ENCODE measurements around the gene FMN1.
"Not testable (repeated sequence)": the region's sequence is repeated elsewhere in the genome, so short reads cannot be mapped to it uniquely, and the experiment has no call there.

FMN1 gene

GRCh38 chr15:32859996-32860395 lies 334.5 kb downstream of the FMN1 start:
- no peak for DNase-seq (ENCODE audit: low read depth in 2 of 2)

GRCh38 chr15:32859251-32859650 lies 335.3 kb downstream of the FMN1 start:
- DNase-seq (ENCODE audit: low read depth in 2 of 2): no peak

GRCh38 chr15:32857732-32858131 lies 336.8 kb downstream of the FMN1 start:
- DNase-seq (ENCODE audit: low read depth in 2 of 2): no peak

GRCh38 chr15:32856753-32857152 lies 337.8 kb downstream of the FMN1 start:
- DNase-seq (ENCODE audit: low read depth in 2 of 2): no peak

GRCh38 chr15:32855942-32856341 lies 338.6 kb downstream of the FMN1 start:
- no peak for DNase-seq (ENCODE audit: low read depth in 2 of 2)

GRCh38 chr15:32853592-32853991 lies 340.9 kb downstream of the FMN1 start:
- DNase-seq (ENCODE audit: low read depth in 2 of 2): no peak

- DNase-seq (ENCODE audit: low read depth in 2 of 2): no peak
These were observed 341.7 kb downstream of the FMN1 start for GRCh38 chr15:32852771-32853170.

GRCh38 chr15:32852017-32852416 lies 342.5 kb downstream of the FMN1 start:
- DNase-seq (ENCODE audit: low read depth in 2 of 2): no peak

GRCh38 chr15:32851572-32851971 lies 342.9 kb downstream of the FMN1 start:
- no peak for DNase-seq (ENCODE audit: low read depth in 2 of 2)

- DNase-seq (ENCODE audit: low read depth in 2 of 2): no peak
These were observed 344.5 kb downstream of the FMN1 start for GRCh38 chr15:32849769-32850668.

GRCh38 chr15:32846671-32847070 lies 347.8 kb downstream of the FMN1 start:
- not testable (repeated sequence) for DNase-seq (ENCODE audit: low read depth in 2 of 2)

- DNase-seq (ENCODE audit: low read depth in 2 of 2): no peak
These were observed 350.3 kb downstream of the FMN1 start for GRCh38 chr15:32844118-32844711.

GRCh38 chr15:32843219-32843815 lies 351.2 kb downstream of the FMN1 start:
- no peak for DNase-seq (ENCODE audit: low read depth in 2 of 2)

- no peak for DNase-seq (ENCODE audit: low read depth in 2 of 2)
These were observed 352.4 kb downstream of the FMN1 start for GRCh38 chr15:32842081-32842480.

- no peak for DNase-seq (ENCODE audit: low read depth in 2 of 2)
These were observed 353.8 kb downstream of the FMN1 start for GRCh38 chr15:32840507-32841245.

GRCh38 chr15:32838820-32839219 lies 355.7 kb downstream of the FMN1 start:
- DNase-seq (ENCODE audit: low read depth in 2 of 2): no peak

- DNase-seq (ENCODE audit: low read depth in 2 of 2): no peak
These were observed 356.2 kb downstream of the FMN1 start for GRCh38 chr15:32838338-32838737.

- no peak for DNase-seq (ENCODE audit: low read depth in 2 of 2)
These were observed 356.6 kb downstream of the FMN1 start for GRCh38 chr15:32837935-32838334.

GRCh38 chr15:32834156-32834555 lies 360.4 kb downstream of the FMN1 start:
- DNase-seq (ENCODE audit: low read depth in 2 of 2): no peak

- no peak for DNase-seq (ENCODE audit: low read depth in 2 of 2)
These were observed 361.1 kb downstream of the FMN1 start for GRCh38 chr15:32833379-32833821.

GRCh38 chr15:32831485-32831884 lies 363.0 kb downstream of the FMN1 start:
- no peak for DNase-seq (ENCODE audit: low read depth in 2 of 2)

GRCh38 chr15:32830241-32830640 lies 364.3 kb downstream of the FMN1 start:
- DNase-seq (ENCODE audit: low read depth in 2 of 2): no peak

All from stimulated activated CD4-positive, alpha-beta T cell treated with anti-CD3 and anti-CD28 coated beads, Interleukin-1b, Interleukin-23, amount 100 ng/mL, for 1 hour (primary cell).